ENCODE results near the gene PKP1.

The PKP1 gene

GRCh38 chr1:201320168-201320788 is 37.0 kb downstream of the PKP1 start:
- TF ChIP-seq, protein P1, sequence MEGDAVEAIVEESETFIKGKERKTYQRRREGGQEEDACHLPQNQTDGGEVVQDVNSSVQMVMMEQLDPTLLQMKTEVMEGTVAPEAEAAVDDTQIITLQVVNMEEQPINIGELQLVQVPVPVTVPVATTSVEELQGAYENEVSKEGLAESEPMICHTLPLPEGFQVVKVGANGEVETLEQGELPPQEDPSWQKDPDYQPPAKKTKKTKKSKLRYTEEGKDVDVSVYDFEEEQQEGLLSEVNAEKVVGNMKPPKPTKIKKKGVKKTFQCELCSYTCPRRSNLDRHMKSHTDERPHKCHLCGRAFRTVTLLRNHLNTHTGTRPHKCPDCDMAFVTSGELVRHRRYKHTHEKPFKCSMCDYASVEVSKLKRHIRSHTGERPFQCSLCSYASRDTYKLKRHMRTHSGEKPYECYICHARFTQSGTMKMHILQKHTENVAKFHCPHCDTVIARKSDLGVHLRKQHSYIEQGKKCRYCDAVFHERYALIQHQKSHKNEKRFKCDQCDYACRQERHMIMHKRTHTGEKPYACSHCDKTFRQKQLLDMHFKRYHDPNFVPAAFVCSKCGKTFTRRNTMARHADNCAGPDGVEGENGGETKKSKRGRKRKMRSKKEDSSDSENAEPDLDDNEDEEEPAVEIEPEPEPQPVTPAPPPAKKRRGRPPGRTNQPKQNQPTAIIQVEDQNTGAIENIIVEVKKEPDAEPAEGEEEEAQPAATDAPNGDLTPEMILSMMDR (conservative IDR thresholded peaks at IDR 0.05; ENCODE audit: low read depth, low read length) = no peak
- H3K4me3 ChIP-seq (ENCODE audit: low read length) = no peak overlapping the region
- DNase-seq (ENCODE audit: low read depth) = no peak

GRCh38 chr1:201321826-201322390 is 38.6 kb downstream of the PKP1 start:
- H3K4me3 ChIP-seq (ENCODE audit: low read length) = no peak overlapping the region
- TF ChIP-seq, protein P1 (conservative IDR thresholded peaks at IDR 0.05; ENCODE audit: low read depth, low read length) = no peak
- DNase-seq (ENCODE audit: low read depth) = no peak

GRCh38 chr1:201322653-201323510 is 39.6 kb downstream of the PKP1 start:
- TF ChIP-seq, protein P1 (conservative IDR thresholded peaks at IDR 0.05; ENCODE audit: low read depth, low read length) = no peak
- H3K4me3 ChIP-seq (ENCODE audit: low read length) = no peak overlapping the region
- no peak for DNase-seq (ENCODE audit: low read depth)

DNA sequence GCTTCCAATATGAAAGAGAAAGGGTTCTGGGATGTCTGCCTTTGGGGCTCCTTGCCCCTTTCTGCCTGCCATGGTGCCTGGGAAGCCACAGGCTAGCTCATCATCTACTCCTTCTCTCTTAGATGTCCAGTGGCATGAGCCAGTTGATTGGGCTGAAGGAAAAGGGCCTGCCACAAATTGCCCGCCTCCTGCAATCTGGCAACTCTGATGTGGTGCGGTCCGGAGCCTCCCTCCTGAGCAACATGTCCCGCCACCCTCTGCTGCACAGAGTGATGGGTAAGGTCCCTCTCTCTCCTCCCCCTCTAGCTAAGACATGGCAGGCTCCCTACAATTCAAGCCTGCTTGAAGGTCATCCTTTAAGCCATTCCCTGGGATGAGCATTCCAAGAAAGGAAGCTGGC is 41.0 kb downstream of the PKP1 start:
- DNase-seq (ENCODE audit: low read depth) = no peak
- no peak overlapping the region for H3K4me3 ChIP-seq (ENCODE audit: low read length)
- TF ChIP-seq, protein P1 (conservative IDR thresholded peaks at IDR 0.05; ENCODE audit: low read depth, low read length) = no peak

DNA sequence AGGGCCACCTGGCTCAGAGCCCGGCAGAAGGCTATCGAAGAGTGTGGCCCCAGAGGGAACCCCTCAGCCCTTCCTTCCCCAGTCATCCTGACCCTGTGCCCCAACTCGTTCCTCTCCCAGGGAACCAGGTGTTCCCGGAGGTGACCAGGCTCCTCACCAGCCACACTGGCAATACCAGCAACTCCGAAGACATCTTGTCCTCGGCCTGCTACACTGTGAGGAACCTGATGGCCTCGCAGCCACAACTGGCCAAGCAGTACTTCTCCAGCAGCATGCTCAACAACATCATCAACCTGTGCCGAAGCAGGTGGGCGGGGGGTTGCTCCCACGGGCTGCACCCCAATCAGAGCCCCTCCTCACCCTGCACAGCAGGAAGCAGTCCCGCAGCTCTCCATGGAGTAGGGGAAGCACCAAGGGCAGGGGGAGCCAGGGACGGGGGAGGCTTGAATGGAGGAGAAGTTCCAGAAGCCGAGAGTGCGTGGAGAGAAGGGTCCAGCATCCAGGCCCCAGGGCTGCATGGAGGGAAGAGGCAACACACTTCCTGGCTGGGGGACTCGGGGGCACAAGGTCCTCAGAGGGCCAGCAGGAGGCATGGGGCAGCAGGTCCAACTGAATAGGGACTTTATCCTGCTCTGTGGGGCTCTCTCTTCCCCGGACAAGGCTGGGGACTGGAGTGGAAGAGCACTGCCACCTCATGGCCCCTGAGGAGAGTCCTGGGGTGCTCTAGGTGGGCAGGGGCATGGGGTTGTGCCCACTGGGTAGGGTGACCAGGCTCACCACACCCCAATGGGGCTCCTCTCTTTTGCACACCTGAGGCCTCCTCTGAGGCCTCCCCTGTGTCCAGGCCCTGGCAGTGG is 41.7 kb downstream of the PKP1 start:
- DNase-seq (ENCODE audit: low read depth) = no peak
- H3K4me3 ChIP-seq (ENCODE audit: low read length) = no peak overlapping the region
- TF ChIP-seq, protein P1 (conservative IDR thresholded peaks at IDR 0.05; ENCODE audit: low read depth, low read length) = no peak

DNA sequence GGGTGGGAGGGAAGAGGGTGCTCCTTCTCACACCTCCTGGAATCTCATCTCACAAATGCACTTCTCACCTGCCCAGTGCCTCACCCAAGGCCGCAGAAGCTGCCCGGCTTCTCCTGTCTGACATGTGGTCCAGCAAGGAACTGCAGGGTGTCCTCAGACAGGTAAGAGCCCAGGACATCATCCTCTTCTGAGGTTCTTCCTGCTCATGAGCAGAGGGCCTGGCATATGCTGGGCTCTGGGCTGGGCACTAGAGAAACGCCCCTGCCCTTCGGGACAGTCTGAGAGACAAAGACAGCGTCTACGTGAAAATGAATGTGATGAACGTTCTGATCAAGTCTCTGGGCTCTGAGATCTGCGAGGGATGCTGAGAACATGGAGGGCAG is 42.4 kb downstream of the PKP1 start:
- TF ChIP-seq, protein P1 (conservative IDR thresholded peaks at IDR 0.05; ENCODE audit: low read depth, low read length) = no peak
- DNase-seq (ENCODE audit: low read depth) = no peak
- no peak overlapping the region for H3K4me3 ChIP-seq (ENCODE audit: low read length)

All from retinal pigment epithelial cell (primary cell).